ENCODE results near the gene CCDC171. TPM values are rescaled to one million over a fixed set of nuclear protein-coding genes. Genes with fewer than 3 reads are reported as not detected.

Gene CCDC171
- total RNA-seq, 2 experiments from 2014 or later: 1.2 to 1.3 TPM

DNA sequence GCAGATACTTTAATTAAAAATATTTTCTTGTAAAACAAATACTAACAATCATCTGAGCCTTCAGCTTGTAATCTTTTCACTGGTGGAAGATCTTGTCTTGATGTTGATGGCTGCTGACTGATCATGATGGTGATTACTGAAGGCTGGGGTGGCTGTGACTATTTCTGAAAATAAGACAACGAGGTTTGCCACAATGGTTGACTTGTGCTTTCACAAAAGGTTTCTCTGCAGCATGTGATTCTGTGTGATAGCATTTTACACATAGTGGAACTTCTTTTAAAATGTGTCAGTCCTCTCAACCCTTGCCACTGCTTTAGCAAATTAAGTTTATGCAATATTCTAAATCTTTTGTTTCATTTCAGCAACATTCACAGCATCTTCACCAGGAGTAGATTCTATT is 461.0 kb downstream of the CCDC171 start:
- H3K27ac Mint-ChIP-seq: no peak overlapping the region
- CTCF ChIA-PET: no interaction called here
- POLR2A ChIA-PET: no interaction called here

DNA sequence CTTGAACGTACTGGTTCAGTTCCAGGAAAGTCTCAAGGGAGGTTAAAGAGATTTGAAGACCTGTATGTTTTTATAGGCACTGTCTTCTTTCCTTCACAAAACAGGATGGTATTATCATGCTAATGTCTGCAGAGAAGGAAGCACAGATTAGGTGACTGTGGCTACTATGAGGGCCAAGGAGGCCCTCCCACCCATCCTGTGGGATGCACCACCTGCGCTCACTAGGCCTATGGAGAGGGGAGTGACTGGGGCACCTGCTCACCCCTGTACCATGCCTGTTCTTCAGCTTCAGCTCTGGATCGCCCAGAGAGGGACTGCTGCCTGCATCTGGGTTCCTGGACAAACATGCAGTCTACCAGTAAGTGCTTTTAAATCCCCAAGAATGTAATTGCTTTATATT is 469.4 kb downstream of the CCDC171 start:
- DNase-seq: no peak
- Mint-ChIP-seq H3K4me3 (no peak overlapping the region), H3K36me3 (ENCODE audit: low read depth) (no peaks in the 10 kb centered on the region), H3K27ac (no peak overlapping the region), H3K27me3 (no peaks in the 10 kb centered on the region), H3K4me1 (no peaks in the 10 kb centered on the region), H3K9me3 (peaks cover 2% of the 10 kb centered on the region)
- CTCF ChIA-PET: no interaction called here
- POLR2A ChIA-PET: no interaction called here

More for the DNA sequence above, 461.0 kb downstream of the CCDC171 start:
- H3K4me3 Mint-ChIP-seq: no peak overlapping the region
- no peaks in the 10 kb centered on the region for H3K27me3 Mint-ChIP-seq
- no peak for DNase-seq
- H3K36me3 Mint-ChIP-seq (ENCODE audit: low read depth): no peaks in the 10 kb centered on the region
- no peaks in the 10 kb centered on the region for H3K4me1 Mint-ChIP-seq
- H3K9me3 Mint-ChIP-seq: no peaks in the 10 kb centered on the region

DNA sequence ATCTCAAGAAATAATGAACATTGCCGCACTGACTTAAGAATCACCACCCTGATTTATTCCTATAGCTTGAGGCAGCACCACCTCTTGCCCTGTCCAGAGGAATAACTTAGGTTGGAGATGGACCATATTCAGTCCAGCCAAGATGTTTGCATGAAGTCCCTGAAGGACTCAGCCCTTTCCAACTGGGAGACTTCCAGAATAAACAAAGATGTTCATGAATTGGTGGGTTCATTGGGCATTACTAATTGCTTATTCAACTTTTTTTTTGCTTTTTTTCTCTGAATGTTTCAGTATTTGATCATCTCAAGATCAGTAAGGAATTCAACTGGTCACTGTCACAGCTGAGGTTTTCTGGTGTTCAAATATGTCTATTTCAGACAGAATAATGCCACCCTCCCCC is 470.6 kb downstream of the CCDC171 start:
- ChIA-PET CTCF (no interaction called here), POLR2A (no interaction called here)
- H3K36me3 Mint-ChIP-seq (ENCODE audit: low read depth): no peaks in the 10 kb centered on the region
- H3K4me3 Mint-ChIP-seq: no peak overlapping the region
- peaks cover 2% of the 10 kb centered on the region for H3K9me3 Mint-ChIP-seq
- DNase-seq: no peak
- no peaks in the 10 kb centered on the region for H3K27me3 Mint-ChIP-seq
- no peaks in the 10 kb centered on the region for H3K4me1 Mint-ChIP-seq
- H3K27ac Mint-ChIP-seq: no peak overlapping the region

Other genes with a start within 250 kb of the CCDC171 start
- gene TTC39B, start 245.8 kb upstream of the CCDC171 start, total RNA-seq: 10 to 100 TPM; 25.5 to 27.0 TPM
- 10 to 100 TPM; 28.0 to 31.5 TPM for gene SNAPC3, start 130.2 kb upstream of the CCDC171 start, total RNA-seq
- 100 to 1,000 TPM; 148 to 169 TPM for gene PSIP1, start 42.1 kb upstream of the CCDC171 start, total RNA-seq

Data from activated CD4-positive, alpha-beta T cell treated with anti-CD3 and anti-CD28 coated beads, Interleukin-2, amount 10 ng/mL, durations not matched to agents 7 days and 5 days (primary cell).